SKM-1 (cell line): Measurements from ENCODE around the gene SPN.
"Not testable (repeated sequence)": the region's sequence is repeated elsewhere in the genome, so short reads cannot be mapped to it uniquely, and the experiment has no call there.

ENCODE experiments used
- DNase-seq: peaks from one replicate; lab custom pipeline; 2025; ENCODE audit not compliant: unreplicated experiment; lab: John Stamatoyannopoulos, UW

SPN gene

GRCh38 chr16:29675811-29676643 is 13.0 kb downstream of the SPN start:
- peak; percentile 70 for DNase-seq

DNA sequence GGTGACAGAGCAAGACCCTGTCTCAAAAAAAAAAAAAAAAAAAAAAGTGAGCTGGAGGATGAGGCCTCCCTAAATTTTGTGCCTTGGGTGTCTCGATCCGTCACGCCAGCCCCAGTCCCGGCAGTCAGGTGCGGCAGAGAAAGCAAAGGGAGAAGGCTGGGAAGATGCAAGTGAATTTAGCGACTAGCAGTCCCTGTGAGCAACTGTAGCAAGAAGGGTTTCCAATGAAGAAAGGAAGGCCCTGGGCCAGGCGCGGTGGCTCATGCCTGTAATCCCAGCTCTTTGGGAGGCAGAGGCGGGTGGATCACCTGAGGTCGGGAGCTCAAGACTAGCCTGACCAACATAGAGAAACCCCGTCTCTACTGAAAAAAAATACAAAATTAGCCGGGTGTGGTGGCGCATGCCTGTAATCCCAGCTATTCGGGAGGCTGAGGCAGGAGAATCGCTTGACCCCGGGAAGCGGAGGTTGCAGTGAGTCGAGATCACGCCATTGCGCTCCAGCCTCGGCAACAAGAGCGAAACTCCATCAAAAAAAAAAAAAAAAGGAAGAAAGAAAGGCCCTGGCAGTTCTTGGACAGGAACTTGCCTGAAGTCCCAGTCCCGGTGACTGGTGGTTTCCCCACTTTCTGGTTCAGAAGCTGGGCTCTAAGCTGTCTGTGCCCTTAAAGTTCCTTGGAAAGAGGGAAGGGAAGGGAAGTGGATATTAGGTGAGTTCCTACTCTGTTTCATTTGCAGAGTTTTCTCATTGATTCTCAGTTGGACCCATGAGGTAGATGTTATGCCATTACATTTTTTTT is 14.1 kb downstream of the SPN start:
- DNase-seq, result no peak

DNA sequence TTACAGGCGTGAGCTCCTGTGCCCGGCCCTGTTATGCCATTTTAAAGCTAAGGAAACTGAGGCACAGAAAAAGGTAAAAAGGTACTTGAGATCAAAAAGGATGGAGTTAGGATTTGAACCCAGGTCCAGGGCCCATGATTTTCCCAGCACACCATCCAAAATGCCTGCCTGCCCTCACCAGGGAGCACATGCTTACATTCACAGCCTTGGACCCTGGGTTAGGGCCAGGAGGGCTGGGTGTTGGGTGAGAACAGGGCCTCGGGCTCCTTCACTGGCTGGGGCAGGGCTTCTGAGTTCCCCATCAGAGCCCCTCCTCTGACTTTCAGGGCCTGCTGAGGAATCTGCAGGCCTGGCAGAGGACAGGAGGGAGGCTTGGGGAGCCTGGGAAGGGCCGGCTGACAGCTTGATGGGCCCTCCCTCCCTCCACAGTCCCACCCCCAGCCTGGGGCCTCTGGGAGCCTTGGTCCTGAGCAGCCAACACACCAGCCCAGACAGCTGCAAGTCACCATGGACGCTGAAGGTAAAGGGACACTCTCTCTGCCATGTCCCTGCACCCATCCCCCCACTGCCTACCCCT is 15.7 kb downstream of the SPN start, which contains the start of gene QPRT:
Gene QPRT, plus strand, starts transcription at position 490 of the 577 bp plus-strand sequence. Its CDS starts 18 bp downstream, at position 508.
- DNase-seq, result peak; percentile 34

DNA sequence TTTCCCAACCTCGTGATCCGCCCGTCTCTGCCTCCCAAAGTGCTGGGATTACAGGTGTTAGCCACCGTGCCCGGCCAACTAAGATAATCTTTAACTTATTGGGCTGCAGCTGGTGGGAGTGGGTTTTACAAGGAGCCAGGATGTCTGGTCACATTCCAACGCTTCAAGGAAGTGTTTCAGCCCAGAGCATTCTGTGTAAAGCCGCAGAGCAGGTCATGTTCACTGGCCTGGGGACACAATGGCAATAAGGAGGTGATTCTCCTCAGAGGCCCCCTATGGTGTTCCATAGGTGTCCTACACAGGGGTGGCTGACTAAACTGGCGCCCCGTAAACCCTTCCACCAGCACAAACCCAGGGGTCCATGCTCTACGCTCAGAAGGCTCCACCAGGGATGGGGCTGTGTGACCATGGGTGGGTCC is 17.1 kb downstream of the SPN start:
- DNase-seq, result no peak

DNA sequence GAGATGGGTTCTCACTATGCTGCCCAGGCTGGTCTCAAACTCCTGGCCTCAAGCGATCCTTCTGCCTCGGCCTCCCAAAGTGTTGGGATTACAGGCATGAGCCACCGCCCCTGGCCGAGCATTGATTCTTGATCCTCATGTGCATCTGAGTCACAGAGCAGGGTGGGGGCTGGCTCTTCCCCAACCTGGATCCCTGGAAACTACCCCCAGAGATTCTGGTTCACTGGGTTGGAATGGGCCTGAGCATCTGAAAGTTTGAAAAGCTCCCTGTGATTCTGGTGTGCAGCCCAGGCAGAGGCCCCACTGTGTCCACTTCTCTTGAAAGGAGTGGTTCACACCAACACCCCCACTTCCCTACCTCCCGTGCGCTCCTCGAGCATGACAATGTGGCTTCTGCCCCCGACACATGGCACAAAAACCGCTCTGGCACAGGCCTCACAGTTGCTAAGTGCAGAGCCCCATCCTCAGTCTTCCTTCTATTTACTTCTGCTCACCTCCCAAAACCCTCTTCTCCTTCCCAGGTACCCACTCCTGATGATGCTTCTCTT is 20.6 kb downstream of the SPN start:
- DNase-seq, result no peak

- DNase-seq, result no peak
Measured at GRCh38 chr16:29684679-29685078, 21.6 kb downstream of the SPN start.

GRCh38 chr16:29686740-29687332 is 23.8 kb downstream of the SPN start:
- peak; percentile 46 for DNase-seq

- no peak for DNase-seq
Measured at GRCh38 chr16:29687755-29688154, 24.7 kb downstream of the SPN start.

GRCh38 chr16:29688172-29688571 is 25.1 kb downstream of the SPN start:
- no peak for DNase-seq

DNA sequence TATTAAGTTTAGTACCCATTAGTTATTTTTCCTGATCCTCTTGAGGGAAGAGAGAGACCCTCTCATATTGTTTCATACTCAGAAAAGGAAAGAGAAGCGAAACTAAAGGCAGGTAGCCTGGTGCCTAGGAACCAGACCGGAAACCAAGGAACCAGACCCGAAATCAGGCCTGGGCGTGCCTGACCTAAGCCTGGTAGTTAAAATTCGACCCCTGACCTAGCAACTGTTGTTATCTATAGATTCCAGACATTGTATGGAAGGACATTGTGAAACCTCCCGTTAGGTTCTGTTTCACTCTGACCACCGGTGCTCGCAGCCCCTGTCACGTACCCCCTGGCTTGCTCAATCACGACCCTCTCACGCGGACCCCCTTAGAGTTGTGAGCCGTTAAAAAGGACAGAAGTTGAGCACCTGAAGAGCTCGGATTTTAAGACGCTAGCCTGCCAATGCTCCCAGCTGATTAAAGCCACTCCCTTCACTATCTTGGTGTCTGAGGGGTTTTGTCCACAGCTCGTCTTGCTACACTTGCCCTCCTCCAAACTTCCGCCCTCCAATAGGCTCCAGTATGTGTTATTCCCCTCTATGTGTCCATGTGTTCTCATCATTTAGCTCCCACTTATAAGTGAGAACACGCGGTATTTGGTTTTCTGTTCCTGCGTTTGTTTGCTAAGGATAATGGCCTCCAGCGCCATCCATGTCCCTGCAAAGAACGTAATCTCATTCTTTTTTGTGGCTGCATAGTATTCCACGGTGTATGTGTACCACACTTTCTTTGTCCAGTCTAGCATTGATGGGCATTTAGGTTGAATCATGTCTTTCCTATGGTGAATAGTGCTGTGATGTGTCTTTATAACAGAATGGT is 26.7 kb downstream of the SPN start:
- not testable (repeated sequence) for DNase-seq

DNA sequence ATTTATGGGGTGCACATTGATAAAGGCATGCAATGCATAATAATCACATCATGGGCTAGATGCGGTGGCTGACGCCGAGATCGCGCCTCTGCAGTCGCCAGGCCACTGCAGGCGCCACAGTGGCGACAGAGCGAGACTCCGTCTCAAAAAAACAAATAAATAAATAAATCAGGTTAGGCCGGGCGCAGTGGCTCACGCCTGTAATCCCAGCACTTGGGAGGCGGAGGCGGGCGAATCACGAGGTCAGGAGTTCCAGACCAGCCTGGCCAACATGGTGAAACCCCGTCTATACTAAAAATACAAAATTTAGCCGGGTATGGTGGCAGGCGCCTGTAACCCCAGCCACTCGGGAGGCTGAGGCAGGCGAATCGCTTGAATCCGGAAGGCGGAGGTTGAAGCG is 29.6 kb downstream of the SPN start:
- DNase-seq, result not testable (repeated sequence)

DNA sequence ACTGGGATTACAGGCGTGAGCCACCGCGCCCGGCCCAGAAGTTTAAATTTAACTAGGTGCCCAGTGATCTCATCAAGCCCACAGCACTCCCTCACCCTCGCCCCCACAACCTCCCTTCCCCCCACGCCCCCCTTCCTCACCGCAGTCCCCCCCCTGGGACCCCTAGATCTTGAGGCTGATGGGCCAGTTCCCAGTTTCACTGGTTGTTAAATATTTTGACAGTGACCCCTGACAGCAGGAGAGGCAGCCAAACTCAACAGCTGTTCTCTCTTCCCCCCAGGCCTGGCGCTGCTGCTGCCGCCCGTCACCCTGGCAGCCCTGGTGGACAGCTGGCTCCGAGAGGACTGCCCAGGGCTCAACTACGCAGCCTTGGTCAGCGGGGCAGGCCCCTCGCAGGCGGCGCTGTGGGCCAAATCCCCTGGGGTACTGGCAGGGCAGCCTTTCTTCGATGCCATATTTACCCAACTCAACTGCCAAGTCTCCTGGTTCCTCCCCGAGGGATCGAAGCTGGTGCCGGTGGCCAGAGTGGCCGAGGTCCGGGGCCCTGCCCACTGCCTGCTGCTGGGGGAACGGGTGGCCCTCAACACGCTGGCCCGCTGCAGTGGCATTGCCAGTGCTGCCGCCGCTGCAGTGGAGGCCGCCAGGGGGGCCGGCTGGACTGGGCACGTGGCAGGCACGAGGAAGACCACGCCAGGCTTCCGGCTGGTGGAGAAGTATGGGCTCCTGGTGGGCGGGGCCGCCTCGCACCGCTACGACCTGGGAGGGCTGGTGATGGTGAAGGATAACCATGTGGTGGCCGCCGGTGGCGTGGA is 31.5 kb downstream of the SPN start:
- no peak for DNase-seq

DNA sequence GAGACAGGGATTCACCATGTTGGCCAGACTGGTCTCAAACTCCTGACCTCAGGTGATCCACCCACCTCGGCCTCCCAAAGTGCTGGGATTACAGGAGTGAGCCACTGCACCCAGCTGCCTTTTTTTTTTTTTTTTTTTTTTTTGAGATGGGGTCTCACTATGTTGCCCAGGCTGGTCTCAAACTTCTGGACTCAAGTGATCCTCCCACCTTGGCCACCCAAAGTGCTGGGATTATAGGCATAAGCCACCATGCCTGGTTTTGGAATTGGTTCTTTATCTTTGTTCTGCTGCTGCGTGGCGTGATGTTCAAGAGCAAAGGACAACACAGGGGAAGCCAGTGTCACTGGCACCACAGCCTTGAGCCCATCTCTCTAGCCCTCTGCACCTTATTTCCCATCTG is 32.6 kb downstream of the SPN start:
- not testable (repeated sequence) for DNase-seq

DNA sequence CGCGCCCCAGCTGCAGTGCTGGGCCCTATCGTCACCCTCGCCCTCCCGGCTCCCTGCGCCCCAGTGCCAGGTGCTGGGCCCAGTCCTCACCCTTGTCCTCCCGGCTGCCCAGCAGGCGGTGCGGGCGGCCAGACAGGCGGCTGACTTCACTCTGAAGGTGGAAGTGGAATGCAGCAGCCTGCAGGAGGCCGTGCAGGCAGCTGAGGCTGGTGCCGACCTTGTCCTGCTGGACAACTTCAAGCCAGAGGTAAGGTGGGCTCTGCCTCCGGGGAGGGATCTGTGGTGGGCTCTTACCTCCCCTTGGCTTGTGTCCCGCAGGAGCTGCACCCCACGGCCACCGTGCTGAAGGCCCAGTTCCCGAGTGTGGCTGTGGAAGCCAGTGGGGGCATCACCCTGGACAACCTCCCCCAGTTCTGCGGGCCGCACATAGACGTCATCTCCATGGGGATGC is 33.9 kb downstream of the SPN start:
- DNase-seq, result no peak

- DNase-seq, result no peak
Measured at GRCh38 chr16:29697391-29697790, 34.3 kb downstream of the SPN start.

GRCh38 chr16:29698042-29698441 is 35.0 kb downstream of the SPN start:
- no peak for DNase-seq

DNA sequence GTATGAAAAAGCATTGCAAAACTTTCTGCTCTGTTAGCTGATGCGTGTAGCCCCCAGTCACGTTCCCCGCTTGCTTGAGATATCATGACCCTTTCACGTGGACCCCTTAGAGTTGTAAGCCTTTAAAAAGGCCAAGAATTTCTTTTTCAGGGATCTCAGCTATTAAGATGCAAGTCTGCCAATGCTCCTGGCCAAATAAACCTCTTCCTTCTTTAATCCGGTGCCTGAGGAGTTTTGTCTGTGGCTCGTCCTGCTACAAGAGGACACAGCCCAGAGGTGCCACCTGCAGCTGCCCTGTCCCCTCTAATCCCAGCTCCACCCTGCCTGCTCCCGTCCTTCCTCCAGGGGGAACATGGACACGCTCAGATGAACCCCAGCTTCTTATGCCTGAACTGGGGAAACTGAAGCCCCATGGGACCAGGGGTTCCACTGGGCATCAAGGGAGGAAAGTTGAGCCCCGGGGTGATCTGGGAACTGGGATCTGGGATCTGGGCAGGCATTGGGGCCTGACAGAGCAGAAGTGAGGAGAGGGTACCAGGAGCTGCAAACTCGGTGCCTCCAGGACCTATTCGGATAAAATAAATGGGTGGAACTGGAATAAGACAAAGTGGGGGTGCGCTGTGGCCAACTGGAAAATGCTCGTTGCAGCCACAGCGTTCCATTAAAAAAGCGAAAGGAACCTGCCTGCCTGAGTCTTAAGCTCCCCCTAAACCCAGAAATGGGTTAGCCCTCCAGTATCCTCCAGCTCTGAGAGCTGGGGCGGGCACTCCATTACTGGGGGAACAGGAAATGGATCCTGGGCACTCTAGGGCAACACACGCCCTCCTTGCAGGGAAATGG is 35.7 kb downstream of the SPN start:
- DNase-seq, result no peak
